Endothelial cell of hepatic sinusoid (primary cell): ENCODE results near the gene ADCY10.

ENCODE experiments used
- in situ Hi-C: cut with HindIII; loops from 2 replicates; pipeline ENCODE4 v1.10.0; 2017; ENCODE audit warnings: low sequenced_read_pairs

The ADCY10 gene

GRCh38 chr1:167790117-167790516, 123.8 kb downstream of the ADCY10 start:
- in situ Hi-C loops, result no loop called here

- in situ Hi-C loops, result no loop called here
These were observed 124.4 kb downstream of the ADCY10 start for GRCh38 chr1:167789501-167789900.

GRCh38 chr1:167786502-167786901, 127.4 kb downstream of the ADCY10 start:
- in situ Hi-C loops, result no loop called here

GRCh38 chr1:167784876-167785550, 128.9 kb downstream of the ADCY10 start:
- in situ Hi-C loops, result no loop called here

GRCh38 chr1:167782946-167783345, 131.0 kb downstream of the ADCY10 start:
- in situ Hi-C loops, result no loop called here

GRCh38 chr1:167781558-167781957, 132.4 kb downstream of the ADCY10 start:
- in situ Hi-C loops, result no loop called here

GRCh38 chr1:167777269-167777650, 136.7 kb downstream of the ADCY10 start:
- in situ Hi-C loops, result no loop called here

GRCh38 chr1:167776616-167777268, 137.2 kb downstream of the ADCY10 start:
- in situ Hi-C loops, result no loop called here

GRCh38 chr1:167776151-167776550, 137.8 kb downstream of the ADCY10 start:
- in situ Hi-C loops, result no loop called here

- in situ Hi-C loops, result no loop called here
These were observed 138.8 kb downstream of the ADCY10 start for GRCh38 chr1:167775178-167775577.

- in situ Hi-C loops, result no loop called here
These were observed 139.2 kb downstream of the ADCY10 start for GRCh38 chr1:167774710-167775109.

- in situ Hi-C loops, result no loop called here
These were observed 140.4 kb downstream of the ADCY10 start for GRCh38 chr1:167773516-167773915.

GRCh38 chr1:167772436-167772835, 141.5 kb downstream of the ADCY10 start:
- in situ Hi-C loops, result no loop called here

- in situ Hi-C loops, result no loop called here
These were observed 143.8 kb downstream of the ADCY10 start for GRCh38 chr1:167770127-167770526.

- in situ Hi-C loops, result loop anchor here (5.0 kb wide), 1 partner anchor 45 kb away; the partner anchor contains the start of gene MPZL1
These were observed 146.2 kb downstream of the ADCY10 start for GRCh38 chr1:167767761-167768160.

- in situ Hi-C loops, result loop anchor here (5.0 kb wide), 1 partner anchor 44 kb away; the partner anchor contains the start of gene MPZL1
These were observed 147.4 kb downstream of the ADCY10 start for GRCh38 chr1:167766538-167766937.

GRCh38 chr1:167765496-167765895, 148.4 kb downstream of the ADCY10 start:
- in situ Hi-C loops, result loop anchor here (5.0 kb wide), 1 partner anchor 43 kb away; the partner anchor contains the start of gene MPZL1

- in situ Hi-C loops, result loop anchor here (5.0 kb wide), 1 partner anchor 42 kb away; the partner anchor contains the start of gene MPZL1
These were observed 149.2 kb downstream of the ADCY10 start for GRCh38 chr1:167764458-167765330.

- in situ Hi-C loops, result no loop called here
These were observed 150.3 kb downstream of the ADCY10 start for GRCh38 chr1:167763525-167764220.

- in situ Hi-C loops, result no loop called here
These were observed 151.7 kb downstream of the ADCY10 start for GRCh38 chr1:167762061-167762746.
